ENCODE measurements around the gene PCDH11X.
"Not testable (repeated sequence)": the region's sequence is repeated elsewhere in the genome, so short reads cannot be mapped to it uniquely, and the experiment has no call there.

Gene PCDH11X, protein sequence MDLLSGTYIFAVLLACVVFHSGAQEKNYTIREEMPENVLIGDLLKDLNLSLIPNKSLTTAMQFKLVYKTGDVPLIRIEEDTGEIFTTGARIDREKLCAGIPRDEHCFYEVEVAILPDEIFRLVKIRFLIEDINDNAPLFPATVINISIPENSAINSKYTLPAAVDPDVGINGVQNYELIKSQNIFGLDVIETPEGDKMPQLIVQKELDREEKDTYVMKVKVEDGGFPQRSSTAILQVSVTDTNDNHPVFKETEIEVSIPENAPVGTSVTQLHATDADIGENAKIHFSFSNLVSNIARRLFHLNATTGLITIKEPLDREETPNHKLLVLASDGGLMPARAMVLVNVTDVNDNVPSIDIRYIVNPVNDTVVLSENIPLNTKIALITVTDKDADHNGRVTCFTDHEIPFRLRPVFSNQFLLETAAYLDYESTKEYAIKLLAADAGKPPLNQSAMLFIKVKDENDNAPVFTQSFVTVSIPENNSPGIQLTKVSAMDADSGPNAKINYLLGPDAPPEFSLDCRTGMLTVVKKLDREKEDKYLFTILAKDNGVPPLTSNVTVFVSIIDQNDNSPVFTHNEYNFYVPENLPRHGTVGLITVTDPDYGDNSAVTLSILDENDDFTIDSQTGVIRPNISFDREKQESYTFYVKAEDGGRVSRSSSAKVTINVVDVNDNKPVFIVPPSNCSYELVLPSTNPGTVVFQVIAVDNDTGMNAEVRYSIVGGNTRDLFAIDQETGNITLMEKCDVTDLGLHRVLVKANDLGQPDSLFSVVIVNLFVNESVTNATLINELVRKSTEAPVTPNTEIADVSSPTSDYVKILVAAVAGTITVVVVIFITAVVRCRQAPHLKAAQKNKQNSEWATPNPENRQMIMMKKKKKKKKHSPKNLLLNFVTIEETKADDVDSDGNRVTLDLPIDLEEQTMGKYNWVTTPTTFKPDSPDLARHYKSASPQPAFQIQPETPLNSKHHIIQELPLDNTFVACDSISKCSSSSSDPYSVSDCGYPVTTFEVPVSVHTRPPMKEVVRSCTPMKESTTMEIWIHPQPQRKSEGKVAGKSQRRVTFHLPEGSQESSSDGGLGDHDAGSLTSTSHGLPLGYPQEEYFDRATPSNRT (N-terminal part only)

DNA sequence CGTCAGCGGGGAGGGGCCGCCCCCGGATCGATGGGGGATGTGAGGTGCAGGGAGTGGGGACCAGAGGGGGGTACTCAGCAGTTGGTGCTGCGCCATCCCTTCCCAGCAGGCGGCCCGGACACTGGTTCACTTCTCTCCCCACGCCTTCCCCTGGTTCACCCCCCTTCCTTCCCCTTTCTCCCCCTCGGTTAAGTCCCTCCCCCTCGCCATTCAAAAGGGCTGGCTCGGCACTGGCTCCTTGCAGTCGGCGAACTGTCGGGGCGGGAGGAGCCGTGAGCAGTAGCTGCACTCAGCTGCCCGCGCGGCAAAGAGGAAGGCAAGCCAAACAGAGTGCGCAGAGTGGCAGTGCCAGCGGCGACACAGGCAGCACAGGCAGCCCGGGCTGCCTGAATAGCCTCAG lies at the start of gene PCDH11X:
Gene PCDH11X (plus strand): TSS at position 241 of the 400 bp plus-strand sequence. CDS start 56,130 bp downstream, outside the sequence.
- peak; percentile 14 for DNase-seq

GRCh38 chrX:91747446-91747845 lies 31.7 kb upstream of the PCDH11X start:
- DNase-seq, result not testable (repeated sequence)

DNA sequence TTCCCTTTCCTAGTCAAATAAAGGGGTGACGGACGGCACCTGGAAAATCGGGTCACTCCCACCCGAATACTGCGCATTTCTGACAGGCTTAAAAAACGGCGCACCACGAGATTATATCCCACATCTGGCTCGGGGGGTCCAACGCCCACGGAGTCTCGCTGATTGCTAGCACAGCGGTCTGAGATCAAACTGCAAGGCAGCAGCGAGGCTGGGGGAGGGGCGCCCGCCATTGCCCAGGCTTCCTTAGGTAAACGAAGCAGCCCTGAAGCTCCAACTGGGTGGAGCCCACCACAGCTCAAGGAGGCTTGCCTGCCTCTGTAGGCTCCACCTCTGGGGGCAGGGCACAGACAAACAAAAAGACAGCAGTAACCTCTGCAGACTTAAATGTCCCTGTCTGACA lies 26.2 kb upstream of the PCDH11X start:
- not testable (repeated sequence) for DNase-seq

- not testable (repeated sequence) for DNase-seq
These were observed 8.3 kb upstream of the PCDH11X start for GRCh38 chrX:91770619-91771488.

- not testable (repeated sequence) for DNase-seq
These were observed 5.2 kb upstream of the PCDH11X start for GRCh38 chrX:91773943-91774342.

GRCh38 chrX:91780008-91780407 lies 833 bp downstream of the PCDH11X start:
- DNase-seq, result not testable (repeated sequence)

DNA sequence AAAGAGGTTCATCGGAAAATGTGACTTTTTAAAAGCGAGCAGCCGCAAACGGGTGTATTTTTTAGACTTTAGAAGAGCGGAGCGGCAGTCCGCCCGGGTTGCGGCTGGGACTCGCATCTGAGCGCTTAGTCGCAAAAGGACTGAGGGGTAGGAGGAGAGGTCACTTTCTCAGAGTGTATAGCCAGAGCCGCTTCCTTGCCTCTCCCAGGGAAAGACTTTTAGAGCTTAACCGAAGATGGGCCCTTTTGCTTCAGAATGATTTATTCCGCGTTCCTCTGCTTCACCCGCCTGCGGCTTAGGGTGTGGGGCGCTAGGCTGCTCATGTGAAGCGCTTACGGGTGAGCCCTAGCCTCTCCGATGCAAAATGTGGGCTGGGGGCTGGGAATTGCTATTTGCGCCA lies 1.5 kb downstream of the PCDH11X start:
- DNase-seq, result not testable (repeated sequence)

DNA sequence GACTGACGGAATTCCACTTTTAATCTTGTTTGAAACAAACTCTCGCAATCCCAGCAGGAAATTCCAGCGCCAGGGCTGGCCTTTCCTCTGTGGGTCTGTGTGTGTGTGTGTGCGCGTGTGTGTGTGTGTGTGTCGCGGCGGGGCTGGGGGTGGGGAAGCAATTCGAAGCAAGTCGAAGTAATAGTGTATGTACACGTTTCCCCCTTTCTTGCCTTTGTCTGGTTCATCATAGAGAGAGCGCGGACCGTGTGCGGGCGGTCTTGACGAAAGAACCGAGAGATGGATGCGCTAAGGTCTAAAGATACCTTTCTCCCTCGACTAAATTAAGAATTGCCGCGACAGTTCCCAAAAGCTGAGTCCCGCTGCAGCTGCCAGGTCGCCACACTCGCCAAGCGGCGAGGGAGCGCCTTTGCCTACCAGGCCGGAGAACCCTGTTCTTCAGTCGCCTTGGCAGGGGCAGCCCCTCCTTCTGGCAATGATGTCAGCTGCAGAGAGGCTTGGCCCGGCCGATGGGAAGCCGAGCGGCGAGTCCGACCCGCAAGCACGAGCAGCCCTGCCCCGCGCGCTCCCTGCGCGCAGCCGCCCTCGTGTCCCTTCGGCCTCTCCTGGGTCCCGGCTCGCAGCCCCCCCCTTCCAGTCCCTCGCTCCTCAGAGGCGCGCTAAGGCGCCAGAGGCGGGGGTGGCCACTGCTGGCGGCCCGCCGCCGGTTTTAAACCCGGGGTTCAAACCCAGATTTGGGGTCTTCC lies 2.6 kb downstream of the PCDH11X start:
- DNase-seq, result not testable (repeated sequence)

- not testable (repeated sequence) for DNase-seq
These were observed 3.6 kb downstream of the PCDH11X start for GRCh38 chrX:91782825-91783224.

GRCh38 chrX:91817537-91817936 lies 38.4 kb downstream of the PCDH11X start:
- DNase-seq, result not testable (repeated sequence)

DNA sequence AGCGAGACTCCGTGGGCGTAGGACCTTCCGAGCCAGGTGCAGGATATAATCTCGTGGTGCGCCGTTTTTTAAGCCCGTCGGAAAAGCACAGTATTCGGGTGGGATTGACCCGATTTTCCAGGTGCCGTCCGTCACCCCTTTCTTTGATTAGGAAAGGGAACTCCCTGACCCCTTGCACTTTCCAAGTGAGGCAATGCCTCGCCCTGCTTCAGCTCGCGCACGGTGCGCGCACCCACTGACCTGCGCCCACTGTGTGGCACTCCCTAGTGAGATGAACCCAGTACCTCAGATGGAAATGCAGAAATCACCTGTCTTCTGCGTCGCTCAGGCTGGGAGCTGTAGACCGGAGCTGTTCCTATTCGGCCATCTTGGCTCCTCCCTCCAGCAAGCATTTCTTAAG lies 46.1 kb downstream of the PCDH11X start:
- not testable (repeated sequence) for DNase-seq
